ENCODE results near the gene HOXB6. TPM values are rescaled to one million over a fixed set of nuclear protein-coding genes. Genes with fewer than 3 reads are reported as not detected.

The HOXB6 gene
- total and polyA plus RNA-seq, 4 donors = 5.3 to 7.5 (median 5.7) TPM

DNA sequence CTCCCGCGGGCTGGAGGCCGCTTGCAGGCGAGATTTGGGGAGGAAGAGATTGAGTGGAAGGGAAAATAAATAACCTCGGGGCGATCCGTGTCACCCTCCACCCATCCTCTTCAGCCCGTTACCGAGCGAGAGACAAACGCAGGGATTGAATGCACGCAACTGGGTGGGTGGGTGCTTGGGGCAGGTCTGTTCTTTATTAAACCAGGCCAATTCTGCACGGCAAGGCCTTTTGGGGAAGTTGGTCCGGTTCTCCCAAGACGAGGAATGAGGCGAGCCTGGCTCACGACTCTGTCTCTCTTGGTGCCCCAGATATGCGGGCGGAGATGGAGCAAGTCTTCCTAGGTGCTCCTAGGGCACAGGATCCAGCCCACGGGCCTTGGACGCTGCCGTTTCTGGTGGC is 6.4 kb upstream of the HOXB6 start:
- Histone ChIP-seq H3K36me3 (ENCODE audit: control insufficient read depth in 4 of 4, insufficient read depth in 4 of 4, low read length in 4 of 4) (peaks cover 0 to 8% (median 0%) of the 10 kb centered on the region in 4 donors), H3K9me3 (ENCODE audit: control insufficient read depth in 4 of 4, insufficient read depth in 3 of 4, low read length in 3 of 4) (peaks cover 0 to 2% (median 0%) of the 10 kb centered on the region in 4 donors), H3K4me1 (ENCODE audit: control insufficient read depth in 5 of 5, insufficient read depth in 5 of 5, low read length in 5 of 5) (peaks cover 0 to 21% (median 4%) of the 10 kb centered on the region in 5 donors), H3K27ac (ENCODE audit: low read depth in 1 of 2, low read length in 1 of 2) (no peak overlapping the region), H3K27me3 (ENCODE audit: control insufficient read depth in 3 of 3, insufficient read depth in 3 of 3, low read length in 2 of 3) (peaks cover 3 to 77% (median 50%) of the 10 kb centered on the region in 3 donors), H3K9ac (ENCODE audit: insufficient read depth in 1 of 2, low read length in 2 of 2) (peak overlapping the region in 1 of 2 donors; percentile 65), H3K4me3 (peak overlapping the region; percentile 10)
- TF ChIP-seq, protein P1, sequence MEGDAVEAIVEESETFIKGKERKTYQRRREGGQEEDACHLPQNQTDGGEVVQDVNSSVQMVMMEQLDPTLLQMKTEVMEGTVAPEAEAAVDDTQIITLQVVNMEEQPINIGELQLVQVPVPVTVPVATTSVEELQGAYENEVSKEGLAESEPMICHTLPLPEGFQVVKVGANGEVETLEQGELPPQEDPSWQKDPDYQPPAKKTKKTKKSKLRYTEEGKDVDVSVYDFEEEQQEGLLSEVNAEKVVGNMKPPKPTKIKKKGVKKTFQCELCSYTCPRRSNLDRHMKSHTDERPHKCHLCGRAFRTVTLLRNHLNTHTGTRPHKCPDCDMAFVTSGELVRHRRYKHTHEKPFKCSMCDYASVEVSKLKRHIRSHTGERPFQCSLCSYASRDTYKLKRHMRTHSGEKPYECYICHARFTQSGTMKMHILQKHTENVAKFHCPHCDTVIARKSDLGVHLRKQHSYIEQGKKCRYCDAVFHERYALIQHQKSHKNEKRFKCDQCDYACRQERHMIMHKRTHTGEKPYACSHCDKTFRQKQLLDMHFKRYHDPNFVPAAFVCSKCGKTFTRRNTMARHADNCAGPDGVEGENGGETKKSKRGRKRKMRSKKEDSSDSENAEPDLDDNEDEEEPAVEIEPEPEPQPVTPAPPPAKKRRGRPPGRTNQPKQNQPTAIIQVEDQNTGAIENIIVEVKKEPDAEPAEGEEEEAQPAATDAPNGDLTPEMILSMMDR (IDR thresholded peaks at IDR 0.05; ENCODE audit: control extremely low read depth, extremely low read depth) = no peak
- ATAC-seq (ENCODE audit: insufficient read depth, low FRiP score) (peak; percentile 15), DNase-seq (no peak)
- WGBS, 2 donors = 2 to 5% methylated on average over 22 of the region's 22 CpGs

DNA sequence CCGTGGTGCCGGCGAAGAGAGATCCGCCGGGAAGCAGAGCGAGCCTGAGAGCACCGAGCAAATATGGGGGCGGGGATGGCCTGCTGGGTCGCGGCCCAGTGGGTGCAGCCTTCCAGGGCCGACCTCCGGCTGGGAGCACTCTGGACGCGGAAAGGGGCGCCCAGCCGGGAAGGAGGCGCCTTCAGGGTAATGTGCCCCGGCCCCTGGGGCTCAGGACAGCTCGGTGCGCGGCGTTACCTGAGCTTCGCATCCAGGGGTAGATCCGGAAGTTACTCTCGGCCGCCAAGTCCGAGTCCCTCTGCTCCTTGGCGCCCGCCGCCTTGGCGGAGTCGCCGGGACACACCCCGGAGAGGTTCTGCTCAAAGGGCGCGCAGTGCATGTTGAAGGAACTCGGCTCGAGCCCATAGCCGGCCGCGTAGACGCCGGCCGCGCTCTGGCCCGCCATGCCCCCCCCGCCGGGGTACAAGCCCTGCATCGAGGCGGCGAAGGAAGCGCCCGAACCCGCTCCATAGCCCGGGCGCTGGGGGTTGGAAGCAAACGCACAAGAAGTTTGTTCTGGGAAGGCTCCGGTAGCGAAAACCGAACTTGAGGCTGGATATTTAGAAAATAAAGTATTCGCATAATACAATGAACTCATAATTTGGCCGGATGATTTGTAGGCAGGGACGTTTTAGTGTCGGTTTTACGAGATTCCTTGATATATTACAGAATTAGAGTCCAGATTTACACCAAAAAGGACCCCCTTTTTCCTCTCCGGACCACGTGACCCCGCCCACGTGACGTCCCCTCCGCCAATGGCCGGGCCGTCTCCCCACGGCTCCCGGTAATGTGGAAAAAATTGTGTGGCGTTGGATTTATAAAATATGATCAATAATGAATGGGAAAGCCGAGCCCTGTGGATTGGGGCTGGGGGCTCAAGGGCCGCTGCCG is 5.8 kb upstream of the HOXB6 start, which contains the start of gene HOXB7:
TSS of gene HOXB7 (minus strand) at position 736 of the 930 bp plus-strand sequence. CDS start at position 637, 99 bp downstream.
- Histone ChIP-seq H3K9ac (ENCODE audit: insufficient read depth in 1 of 2, low read length in 2 of 2) (peak within 1 kb of the TSS in 1 of 2 donors; percentile 88), H3K4me1 (ENCODE audit: control insufficient read depth in 5 of 5, insufficient read depth in 5 of 5, low read length in 5 of 5) (peaks cover 0 to 21% (median 4%) of the 10 kb centered on the region in 5 donors), H3K4me3 (peak within 1 kb of the TSS; percentile 43), H3K27ac (ENCODE audit: low read depth in 1 of 2, low read length in 1 of 2) (peak within 1 kb of the TSS in 1 of 2 donors; percentile 54), H3K9me3 (ENCODE audit: control insufficient read depth in 4 of 4, insufficient read depth in 3 of 4, low read length in 3 of 4) (peaks cover 0 to 2% (median 0%) of the 10 kb centered on the region in 4 donors), H3K27me3 (ENCODE audit: control insufficient read depth in 3 of 3, insufficient read depth in 3 of 3, low read length in 2 of 3) (peaks cover 2 to 76% (median 44%) of the 10 kb centered on the region in 3 donors), H3K36me3 (ENCODE audit: control insufficient read depth in 4 of 4, insufficient read depth in 4 of 4, low read length in 4 of 4) (peaks cover 0 to 8% (median 0%) of the 10 kb centered on the region in 4 donors)
- 1 to 2% methylated on average over 72 to 79 of the region's 79 CpGs for WGBS, 2 donors
- DNase-seq (peak; percentile 79 to 87 (median 82)), ATAC-seq (ENCODE audit: insufficient read depth, low FRiP score) (peak; percentile 42)
- TF ChIP-seq, protein P1 (IDR thresholded peaks at IDR 0.05; ENCODE audit: control extremely low read depth, extremely low read depth) = no peak

DNA sequence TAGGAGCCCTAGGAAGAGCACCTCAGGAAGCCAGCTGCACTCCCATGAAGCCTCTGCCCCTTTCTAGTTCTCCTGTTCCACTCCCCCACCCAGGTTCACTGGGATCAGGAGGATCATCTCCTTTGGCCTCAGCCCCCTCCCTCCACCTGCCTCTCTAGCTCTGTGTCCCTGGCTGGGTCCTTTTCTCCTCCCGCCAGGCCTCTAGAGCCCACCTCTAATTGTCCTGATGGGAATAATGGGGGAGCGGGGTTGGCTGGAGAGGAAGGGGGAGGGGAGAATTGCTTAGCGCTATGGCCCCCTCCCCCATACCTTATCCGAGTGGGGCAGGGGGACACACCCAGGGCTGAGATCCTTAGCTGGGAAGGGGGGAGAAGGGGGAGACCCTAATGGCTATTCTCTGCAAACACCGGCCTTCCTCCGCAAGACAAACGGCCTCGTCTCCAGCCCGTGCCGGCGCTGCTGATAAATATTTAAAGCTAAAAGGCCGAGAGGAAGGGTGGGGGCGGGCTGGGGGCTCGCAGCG is 5.0 kb upstream of the HOXB6 start:
- H3K4me3 ChIP-seq = peak overlapping the region; percentile 43
- ATAC-seq (ENCODE audit: insufficient read depth, low FRiP score) = no peak
- peaks cover 0 to 4% (median 0%) of the 10 kb centered on the region in 4 donors for H3K9me3 ChIP-seq (ENCODE audit: control insufficient read depth in 4 of 4, insufficient read depth in 3 of 4, low read length in 3 of 4)
- H3K9ac ChIP-seq (ENCODE audit: insufficient read depth in 1 of 2, low read length in 2 of 2) = no peak overlapping the region
- TF ChIP-seq, protein P1 (IDR thresholded peaks at IDR 0.05; ENCODE audit: control extremely low read depth, extremely low read depth) = no peak
- H3K27ac ChIP-seq (ENCODE audit: low read depth in 1 of 2, low read length in 1 of 2) = no peak overlapping the region
- no peak for DNase-seq
- peaks cover 2 to 76% (median 41%) of the 10 kb centered on the region in 3 donors for H3K27me3 ChIP-seq (ENCODE audit: control insufficient read depth in 3 of 3, insufficient read depth in 3 of 3, low read length in 2 of 3)
- peaks cover 0 to 8% (median 0%) of the 10 kb centered on the region in 4 donors for H3K36me3 ChIP-seq (ENCODE audit: control insufficient read depth in 4 of 4, insufficient read depth in 4 of 4, low read length in 4 of 4)
- H3K4me1 ChIP-seq (ENCODE audit: control insufficient read depth in 5 of 5, insufficient read depth in 5 of 5, low read length in 5 of 5) = peaks cover 0 to 21% (median 4%) of the 10 kb centered on the region in 5 donors
- WGBS, 2 donors = 8 to 12% methylated on average over 15 of the region's 15 CpGs
